Vagina (tissue), 2 donors: ENCODE data around the gene TRABD2B.

Experiments
- CTCF ChIP-seq, 3 experiments: fragments of 450-650 bp in 2 of 3; fragments of 200-600 bp in 1 of 3; sonication (generic) in 1 of 3; IDR thresholded peaks; one replicate each; pipeline ENCODE4 v1.5.1; 2017 to 2019; ENCODE audit warnings: antibody characterized with exemption in 3 of 3, mild to moderate bottlenecking in 2 of 3, moderate library complexity in 2 of 3
- POLR2A ChIP-seq, 2 donors: fragments of 450-650 bp; IDR thresholded peaks; one replicate each; pipeline ENCODE4 v1.6.1; 2017; ENCODE audit warnings: antibody characterized with exemption in 2 of 2, mild to moderate bottlenecking in 2 of 2, moderate library complexity in 2 of 2

- no peak for TF ChIP-seq CTCF (IDR thresholded peaks at IDR 0.05)
- TF ChIP-seq POLR2A (IDR thresholded peaks at IDR 0.05): no peak
Measured at GRCh38 chr1:47758341-47759250, 238.6 kb downstream of the TRABD2B start.
